ENCODE data around the gene TBC1D3G.
"Not testable (repeated sequence)": the region's sequence is repeated elsewhere in the genome, so short reads cannot be mapped to it uniquely, and the experiment has no call there.

TBC1D3G gene

DNA sequence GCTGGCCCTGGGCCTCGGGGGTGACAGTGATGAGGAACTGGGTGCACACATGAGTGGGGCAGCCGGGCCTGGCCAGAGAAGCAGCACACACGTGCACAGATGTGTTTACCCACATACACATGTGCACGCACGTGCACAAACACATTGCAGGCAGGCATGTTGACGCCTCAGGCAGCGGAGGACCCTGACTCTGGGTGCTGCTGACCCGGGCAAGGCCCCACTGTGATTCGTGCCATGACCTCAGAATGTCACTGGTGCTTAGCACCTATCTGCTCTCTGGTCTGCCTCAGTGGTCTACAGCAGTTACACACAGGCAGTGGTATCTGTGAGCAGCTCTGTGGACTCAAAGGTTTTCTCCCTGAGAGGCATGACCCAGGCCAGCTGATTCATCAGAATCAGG is at the start of gene TBC1D3G:
Gene TBC1D3G, plus strand, starts transcription at position 301 of the 400 bp plus-strand sequence. CDS start 1,528 bp downstream, outside the sequence.
- DNase-seq, result not testable (repeated sequence)

DNA sequence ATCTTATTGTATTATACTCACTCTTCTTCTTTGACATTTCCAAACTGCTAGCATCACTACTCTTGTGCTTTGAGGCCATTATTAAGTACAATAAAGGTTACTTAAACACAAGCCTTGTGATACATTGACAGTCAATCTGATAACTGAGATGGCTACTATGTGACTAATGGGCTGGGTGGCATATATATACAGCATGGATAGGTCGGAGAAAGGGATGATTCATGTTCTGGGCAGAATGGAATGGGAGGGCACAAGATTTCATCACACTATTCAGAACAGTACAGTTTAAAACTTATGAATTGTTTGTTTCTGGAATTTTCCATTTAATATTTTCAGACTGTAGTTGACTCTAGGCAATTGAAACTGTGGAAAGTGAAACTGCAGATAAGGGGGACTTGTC is 40.4 kb upstream of the TBC1D3G start:
- DNase-seq, result not testable (repeated sequence)

DNA sequence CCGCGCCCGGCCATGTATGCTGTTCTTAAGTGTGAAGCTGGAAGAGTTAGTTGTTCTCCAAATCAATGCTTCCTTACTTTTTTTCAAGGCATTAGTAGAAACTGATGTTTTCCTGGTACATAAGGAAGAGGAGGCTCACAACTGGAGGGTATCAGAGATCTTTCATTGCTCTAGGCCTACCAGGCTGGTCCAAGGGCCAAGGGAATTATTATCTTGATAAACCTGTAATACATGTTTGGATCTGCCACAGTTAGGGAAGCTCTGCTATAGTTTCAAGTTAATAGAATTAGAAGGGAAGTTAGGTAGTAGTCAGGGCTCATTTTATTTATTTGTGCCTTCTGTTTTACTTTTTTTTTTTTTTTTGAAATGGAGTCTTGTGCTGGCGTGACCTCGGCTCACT is 39.5 kb upstream of the TBC1D3G start:
- not testable (repeated sequence) for DNase-seq

DNA sequence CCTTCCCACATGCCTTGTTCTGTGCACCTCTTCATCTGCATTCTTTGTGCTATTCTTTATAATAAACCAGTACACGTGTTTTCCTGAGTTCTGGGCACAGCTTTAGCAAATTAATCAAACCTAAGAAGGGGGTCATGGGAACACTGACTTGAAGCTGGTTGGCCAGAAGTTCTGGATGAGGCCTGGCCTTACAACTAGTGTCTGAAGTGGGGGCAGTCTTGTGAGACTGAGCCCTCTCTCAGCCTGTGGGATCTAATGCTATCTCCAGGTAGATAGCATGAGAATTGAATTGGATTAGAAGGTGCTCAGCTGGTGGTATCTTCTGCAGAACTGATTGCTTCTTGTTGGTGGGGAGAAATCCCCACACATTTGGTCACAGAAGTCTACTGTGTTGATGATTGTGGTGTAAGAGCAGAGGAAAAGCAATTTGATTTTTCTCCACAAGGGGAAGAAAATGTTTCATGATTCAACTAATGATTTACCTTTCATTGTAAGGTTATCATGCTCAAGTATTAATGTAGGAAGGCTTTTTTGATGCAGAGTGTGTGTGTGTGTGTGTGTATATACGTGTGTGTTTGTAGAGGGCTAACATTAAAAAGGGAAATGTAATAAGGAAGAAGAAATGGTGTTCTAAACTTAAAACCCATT is 33.6 kb upstream of the TBC1D3G start:
- not testable (repeated sequence) for DNase-seq

DNA sequence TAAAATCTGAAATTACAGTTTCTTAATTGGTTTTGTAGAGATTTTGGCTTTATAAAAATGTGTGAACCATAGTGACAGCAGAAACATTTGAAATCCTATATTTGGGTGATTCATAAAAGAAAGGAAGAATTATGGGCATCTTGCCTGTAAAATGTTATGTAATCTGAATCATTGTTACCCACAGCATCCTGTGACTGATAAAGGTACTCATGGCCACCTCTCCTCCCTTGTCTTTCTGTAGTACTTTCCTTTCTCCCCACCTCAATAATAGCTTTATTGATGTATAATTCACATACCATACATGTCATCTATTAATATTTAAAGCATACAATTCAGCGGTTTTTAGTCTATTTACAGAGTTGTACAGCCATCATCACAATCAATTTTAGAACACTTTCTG is 28.5 kb upstream of the TBC1D3G start:
- not testable (repeated sequence) for DNase-seq

DNA sequence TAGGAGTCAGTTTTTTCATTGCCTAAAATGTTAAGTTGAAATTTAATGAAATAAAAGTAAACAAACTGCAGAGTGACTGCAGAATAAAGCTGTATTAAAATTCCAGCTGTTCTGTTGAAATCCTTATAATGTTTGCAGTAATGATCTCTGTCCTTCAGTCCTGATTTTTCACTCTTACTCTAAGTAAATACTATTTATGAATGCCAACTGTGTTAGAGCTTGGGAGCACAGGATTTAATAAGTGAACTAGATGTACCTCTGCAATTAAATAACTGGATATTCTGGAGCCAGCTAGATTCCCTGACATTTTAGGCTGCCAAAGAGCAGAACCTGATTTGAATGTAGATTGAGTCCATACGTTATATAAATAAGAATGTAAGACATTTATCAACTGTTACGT is 7.9 kb upstream of the TBC1D3G start:
- not testable (repeated sequence) for DNase-seq

DNA sequence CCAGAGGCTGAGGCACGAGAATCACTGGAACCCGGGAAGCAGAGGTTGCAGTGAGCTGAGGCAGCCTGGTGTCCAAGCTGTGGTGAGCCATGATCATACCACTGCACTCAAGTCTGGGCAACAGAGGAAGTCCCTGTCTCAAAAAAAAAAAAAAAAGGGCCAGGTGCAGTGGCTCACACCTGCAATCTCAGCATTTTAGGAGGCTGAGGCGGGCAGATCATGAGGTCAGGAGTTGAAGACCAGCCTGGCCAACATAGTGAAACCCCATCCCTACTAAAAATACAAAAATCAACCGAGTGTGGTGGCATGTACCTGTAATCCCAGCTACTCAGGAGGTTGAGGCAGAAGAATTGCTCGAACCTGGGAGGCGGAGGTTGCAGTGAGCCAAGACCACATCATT is 38.8 kb downstream of the TBC1D3G start:
- DNase-seq, result not testable (repeated sequence)

DNA sequence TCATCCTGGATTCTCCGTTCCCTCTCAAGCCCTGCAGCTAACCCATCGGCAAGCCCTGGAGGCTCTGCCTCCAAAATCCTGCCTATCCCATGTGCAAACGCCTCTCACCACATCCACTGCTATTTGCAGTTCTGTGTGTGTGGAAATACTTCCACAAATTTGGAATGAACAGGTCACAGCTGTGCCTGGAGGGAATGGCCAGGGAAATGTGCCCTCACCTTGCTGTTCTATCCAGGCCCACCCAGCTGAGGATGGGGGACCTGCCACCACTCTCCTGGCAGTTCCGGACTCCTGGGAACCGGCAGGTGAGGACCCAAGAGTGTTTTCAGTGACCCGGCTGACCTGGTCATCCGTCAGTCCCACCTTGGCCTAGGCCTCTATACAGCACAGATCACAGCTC is 52.3 kb downstream of the TBC1D3G start:
- not testable (repeated sequence) for DNase-seq

All from activated CD4-positive, alpha-beta T cell treated with anti-CD3 and anti-CD28 coated beads, Interleukin-10, Interleukin-2, amounts not matched to agents 100 ng/mL and 50 ng/mL, durations not matched to agents 16 hours and 8 hours (primary cell).